Type B pancreatic cell (in vitro differentiated cells): ENCODE data around the gene NME4. TPM values are rescaled to one million over a fixed set of nuclear protein-coding genes. Genes with fewer than 3 reads are reported as not detected.
A peak's percentile ranks its signal among the peaks of the same experiment; 100 is the strongest.

Experiments
- DNase-seq: peaks from one replicate; pipeline ENCODE4 v3.0.0; 2021; ENCODE audit warnings: mixed read lengths; ENCODE audit not compliant: unreplicated experiment; ENCODE audit errors: extremely low spot score
- H3K27ac Mint-ChIP-seq: 2 replicates; pipeline ENCODE4 v1.8.0; 2021; ENCODE audit warnings: mild to moderate bottlenecking, mixed read lengths
- H3K27me3 Mint-ChIP-seq: 2 replicates; pipeline ENCODE4 v1.8.0; 2021; ENCODE audit warnings: mixed read lengths
- H3K36me3 Mint-ChIP-seq: 2 replicates; pipeline ENCODE4 v1.8.0; 2021; ENCODE audit warnings: mixed read lengths
- H3K4me1 Mint-ChIP-seq: one replicate; pipeline ENCODE4 v1.8.0; 2021; ENCODE audit warnings: mixed read lengths; ENCODE audit not compliant: unreplicated experiment
- H3K4me3 Mint-ChIP-seq: 2 replicates; pipeline ENCODE4 v1.8.0; 2021; ENCODE audit warnings: mild to moderate bottlenecking, mixed read lengths
- H3K9me3 Mint-ChIP-seq: 2 replicates; pipeline ENCODE4 v1.8.0; 2021; ENCODE audit warnings: mixed read lengths
- CTCF ChIP-seq: fragments of 200-600 bp; sonication (generic); conservative IDR thresholded peaks from 2 replicates; pipeline ENCODE4 v1.5.0; 2021; ENCODE audit warnings: antibody characterized with exemption, mild to moderate bottlenecking
- total RNA-seq: library from RNA; stranded (reverse); gene quantifications from 2 replicates; pipeline ENCODE4 v1.2.1, GENCODE V29; 2021; ENCODE audit warnings: low replicate concordance

Gene NME4
- total RNA-seq, 1 donor from 2014 or later, result 166 TPM

- no peak overlapping the region for H3K4me3 Mint-ChIP-seq
- no peak for DNase-seq
- peaks cover 3% of the 10 kb centered on the region for H3K36me3 Mint-ChIP-seq
- H3K4me1 Mint-ChIP-seq, result peaks cover 6% of the 10 kb centered on the region
- H3K9me3 Mint-ChIP-seq, result no peaks in the 10 kb centered on the region
- peaks cover 3% of the 10 kb centered on the region for H3K27me3 Mint-ChIP-seq
- no peak for TF ChIP-seq CTCF
- H3K27ac Mint-ChIP-seq, result no peak overlapping the region
Observed at GRCh38 chr16:363110-363765, 33.8 kb upstream of the NME4 start.

- Mint-ChIP-seq H3K27ac (no peak overlapping the region), H3K9me3 (no peaks in the 10 kb centered on the region), H3K36me3 (peaks cover 3% of the 10 kb centered on the region), H3K4me3 (no peak overlapping the region), H3K27me3 (peaks cover 3% of the 10 kb centered on the region), H3K4me1 (peaks cover 6% of the 10 kb centered on the region)
- TF ChIP-seq CTCF, result no peak
- DNase-seq, result no peak
Observed at GRCh38 chr16:363766-364490, 33.1 kb upstream of the NME4 start.

- Mint-ChIP-seq H3K4me3 (no peak overlapping the region), H3K4me1 (peaks cover 6% of the 10 kb centered on the region), H3K27ac (no peak overlapping the region), H3K9me3 (no peaks in the 10 kb centered on the region), H3K27me3 (peaks cover 3% of the 10 kb centered on the region), H3K36me3 (peaks cover 3% of the 10 kb centered on the region)
- no peak for DNase-seq
- TF ChIP-seq CTCF, result no peak
Observed at GRCh38 chr16:364595-365491, 32.2 kb upstream of the NME4 start.

GRCh38 chr16:366476-366875 is 30.5 kb upstream of the NME4 start:
- H3K4me3 Mint-ChIP-seq, result no peak overlapping the region
- H3K9me3 Mint-ChIP-seq, result no peaks in the 10 kb centered on the region
- TF ChIP-seq CTCF, result no peak
- peaks cover 3% of the 10 kb centered on the region for H3K36me3 Mint-ChIP-seq
- no peak for DNase-seq
- peaks cover 13% of the 10 kb centered on the region for H3K4me1 Mint-ChIP-seq
- no peak overlapping the region for H3K27ac Mint-ChIP-seq
- H3K27me3 Mint-ChIP-seq, result peaks cover 3% of the 10 kb centered on the region

GRCh38 chr16:367333-367903 is 29.6 kb upstream of the NME4 start:
- Mint-ChIP-seq H3K36me3 (peaks cover 3% of the 10 kb centered on the region), H3K4me3 (peak overlapping the region; percentile 25), H3K9me3 (no peaks in the 10 kb centered on the region), H3K4me1 (peaks cover 7% of the 10 kb centered on the region), H3K27ac (no peak overlapping the region), H3K27me3 (no peaks in the 10 kb centered on the region)
- TF ChIP-seq CTCF, result no peak
- no peak for DNase-seq
